Small intestine (tissue), 7 donors: ENCODE measurements around the gene DRD1. TPM values are rescaled to one million over a fixed set of nuclear protein-coding genes. Genes with fewer than 3 reads are reported as not detected.
"Not testable (repeated sequence)": the region's sequence is repeated elsewhere in the genome, so short reads cannot be mapped to it uniquely, and the experiment has no call there.

Source experiments
- DNase-seq, 2 donors: peaks; one replicate each; pipeline versions ENCODE4 v3.0.0 to v3.0.0-alpha.2; 2013
- FAIRE-seq: peaks from 2 replicates; lab custom pipeline; 2012; peaks lifted over from hg19 to GRCh38; lab: Jason Lieb, UNC
- H3K27ac ChIP-seq, 3 donors: one replicate each; pipeline ENCODE4 v1.5.1; 2013; ENCODE audit warnings: low read length in 2 of 3, mild to moderate bottlenecking in 2 of 3, control low read depth in 1 of 3, inconsistent platforms in 1 of 3, low read depth in 1 of 3, moderate library complexity in 1 of 3
- H3K27me3 ChIP-seq, 3 donors: one replicate each; pipeline ENCODE4 v1.6.1; 2013; ENCODE audit warnings: low read length in 3 of 3, inconsistent platforms in 1 of 3; ENCODE audit not compliant: control insufficient read depth in 3 of 3, insufficient read depth in 3 of 3
- H3K36me3 ChIP-seq, 3 donors: one replicate each; pipeline ENCODE4 v1.6.1; 2013; ENCODE audit warnings: low read length in 3 of 3, inconsistent platforms in 1 of 3, low read depth in 1 of 3, mild to moderate bottlenecking in 1 of 3, moderate library complexity in 1 of 3; ENCODE audit not compliant: control insufficient read depth in 3 of 3, insufficient read depth in 2 of 3
- H3K4me1 ChIP-seq, 3 donors: one replicate each; pipeline ENCODE4 v1.6.1; 2013; ENCODE audit warnings: low read length in 2 of 3, inconsistent platforms in 1 of 3, low read depth in 1 of 3, mild to moderate bottlenecking in 1 of 3, moderate library complexity in 1 of 3; ENCODE audit not compliant: control insufficient read depth in 3 of 3, insufficient read depth in 2 of 3
- H3K4me3 ChIP-seq, 3 donors: one replicate each; pipeline ENCODE4 v1.5.1; 2013; ENCODE audit warnings: low read length in 3 of 3, control low read depth in 1 of 3, inconsistent platforms in 1 of 3, low read depth in 1 of 3, mild to moderate bottlenecking in 1 of 3, moderate library complexity in 1 of 3
- H3K9me3 ChIP-seq, 2 donors: one replicate each; pipeline ENCODE4 v1.6.1; 2013; ENCODE audit warnings: low read depth in 1 of 2, low read length in 1 of 2; ENCODE audit not compliant: control insufficient read depth in 2 of 2, insufficient read depth in 1 of 2
- WGBS, 3 donors: extraction: QIAGEN DNeasy Blood & Tissue Kit; methylation state at CpG; one replicate each; pipeline ENCODE4 v1.1.7; 2013; 5-methylcytosine and 5-hydroxymethylcytosine counted together
- polyA plus RNA-seq, 4 donors: library from polyadenylated mRNA; stranded (reverse) in 3 of 4; unstranded in 1 of 4; fragments of 200-250 nt in 3 of 4; fragments of 120-200 nt in 1 of 4; gene quantifications; one replicate each; pipeline versions ENCODE4 v1.2.1 to v1.2.3, GENCODE V29; 2013
- donor health status: healthy with polysubstance abuse.
- donor health status: control.
- donor health status: control.
- donor health status: Bipolar disorder and iron deficiency.
- donor health status: healthy.

Gene DRD1
- polyA plus RNA-seq, 4 donors = 0.07 to 0.22 TPM; not detected in 2

GRCh38 chr5:175456105-175456742 is 12.2 kb upstream of the DRD1 start:
- Histone ChIP-seq H3K27ac (no peak overlapping the region), H3K4me3 (no peak overlapping the region), H3K9me3 (no peaks in the 10 kb centered on the region), H3K36me3 (no peaks in the 10 kb centered on the region), H3K27me3 (peaks cover 0 to 9% (median 2%) of the 10 kb centered on the region in 3 donors), H3K4me1 (no peaks in the 10 kb centered on the region)
- FAIRE-seq = no peak
- 78 to 86% (median 82%) methylated on average over 11 of the region's 11 CpGs for WGBS, 3 donors
- DNase-seq = no peak

GRCh38 chr5:175454338-175454737 is 10.4 kb upstream of the DRD1 start:
- H3K36me3 ChIP-seq, FAIRE-seq, H3K27me3 ChIP-seq, H3K4me1 ChIP-seq, H3K4me3 ChIP-seq, H3K9me3 ChIP-seq, DNase-seq, H3K27ac ChIP-seq: not testable (repeated sequence)
- WGBS, 3 donors = 80 to 92% (median 81%) methylated on average over 5 of the region's 5 CpGs

GRCh38 chr5:175452166-175452565 is 8.2 kb upstream of the DRD1 start:
- Histone ChIP-seq H3K4me3 (no peak overlapping the region), H3K27me3 (peaks cover 0 to 9% (median 7%) of the 10 kb centered on the region in 3 donors), H3K9me3 (no peaks in the 10 kb centered on the region), H3K4me1 (no peaks in the 10 kb centered on the region), H3K27ac (no peak overlapping the region), H3K36me3 (no peaks in the 10 kb centered on the region)
- DNase-seq (no peak), FAIRE-seq (no peak)
- 74 to 84% (median 75%) methylated on average over 2 of the region's 2 CpGs for WGBS, 3 donors

GRCh38 chr5:175448276-175448675 is 4.3 kb upstream of the DRD1 start:
- FAIRE-seq = no peak
- WGBS, 3 donors = 29 to 39% (median 37%) methylated on average over 3 of the region's 3 CpGs
- Histone ChIP-seq H3K27me3 (peaks cover 4 to 29% (median 21%) of the 10 kb centered on the region in 3 donors), H3K4me3 (no peak overlapping the region), H3K4me1 (peaks cover 0 to 7% (median 0%) of the 10 kb centered on the region in 3 donors), H3K27ac (no peak overlapping the region), H3K9me3 (peaks cover 0 to 2% of the 10 kb centered on the region in 2 donors), H3K36me3 (no peaks in the 10 kb centered on the region)
- no peak for DNase-seq

- Histone ChIP-seq H3K4me1 (peaks cover 0 to 7% (median 0%) of the 10 kb centered on the region in 3 donors), H3K27ac (no peak overlapping the region), H3K9me3 (peaks cover 0 to 2% of the 10 kb centered on the region in 2 donors), H3K4me3 (no peak overlapping the region), H3K27me3 (peaks cover 4 to 37% (median 26%) of the 10 kb centered on the region in 3 donors), H3K36me3 (no peaks in the 10 kb centered on the region)
- FAIRE-seq (no peak), DNase-seq (no peak)
- 4 to 20% (median 9%) methylated on average over 2 of the region's 2 CpGs for WGBS, 3 donors
Measured at GRCh38 chr5:175447571-175447970, 3.6 kb upstream of the DRD1 start.

- H3K9me3 ChIP-seq, FAIRE-seq, H3K36me3 ChIP-seq, H3K4me1 ChIP-seq, H3K27ac ChIP-seq, H3K4me3 ChIP-seq, DNase-seq: not testable (repeated sequence)
- peaks cover 4 to 38% (median 31%) of the 10 kb centered on the region in 3 donors for H3K27me3 ChIP-seq
- WGBS, 3 donors = 46 to 84% (median 58%) methylated on average over 14 of the region's 14 CpGs
Measured at GRCh38 chr5:175446378-175446777, 2.4 kb upstream of the DRD1 start.

GRCh38 chr5:175444905-175445456 is 999 bp upstream of the DRD1 start:
- H3K27me3 ChIP-seq = peaks cover 4 to 38% (median 31%) of the 10 kb centered on the region in 3 donors
- no peak for FAIRE-seq

GRCh38 chr5:175443514-175444059 is 395 bp downstream of the DRD1 start:
- peaks cover 4 to 38% (median 31%) of the 10 kb centered on the region in 3 donors for H3K27me3 ChIP-seq
- 7 to 13% (median 8%) methylated on average over 29 of the region's 29 CpGs for WGBS, 3 donors
- FAIRE-seq = no peak

More at GRCh38 chr5:175444905-175445456, 999 bp upstream of the DRD1 start:
- peaks cover 0 to 2% of the 10 kb centered on the region in 2 donors for H3K9me3 ChIP-seq
- no peak overlapping the region for H3K4me3 ChIP-seq
- peaks cover 0 to 7% (median 0%) of the 10 kb centered on the region in 3 donors for H3K4me1 ChIP-seq
- no peaks in the 10 kb centered on the region for H3K36me3 ChIP-seq
- DNase-seq = no peak
- 21 to 37% (median 30%) methylated on average over 37 of the region's 37 CpGs for WGBS, 3 donors
- H3K27ac ChIP-seq = no peak overlapping the region

More at GRCh38 chr5:175443514-175444059, 395 bp downstream of the DRD1 start:
- no peaks in the 10 kb centered on the region for H3K36me3 ChIP-seq
- H3K4me1 ChIP-seq = peaks cover 0 to 7% (median 0%) of the 10 kb centered on the region in 3 donors
- no peak overlapping the region for H3K4me3 ChIP-seq
- no peak overlapping the region for H3K27ac ChIP-seq
- peak in 1 of 2 donors; percentile 5 for DNase-seq
- peaks cover 0 to 2% of the 10 kb centered on the region in 2 donors for H3K9me3 ChIP-seq
